H54 (cell line): Measurements from ENCODE around the gene ATAD5.
"Not testable (repeated sequence)": the region's sequence is repeated elsewhere in the genome, so short reads cannot be mapped to it uniquely, and the experiment has no call there.

Experiments
- DNase-seq: peaks from one replicate; pipeline ENCODE4 v3.0.0; 2011; ENCODE audit warnings: low spot score, mixed read lengths; ENCODE audit not compliant: insufficient read length
- FAIRE-seq: peaks from 3 replicates; lab custom pipeline; 2011; peaks lifted over from hg19 to GRCh38; lab: Jason Lieb, UNC
- POLR2A ChIP-seq: IDR thresholded peaks from 2 replicates; pipeline ENCODE4 v1.6.1; 2011; ENCODE audit warnings: low read depth, mild to moderate bottlenecking, low read length

ATAD5 gene

GRCh38 chr17:30930495-30930894, 98.7 kb downstream of the ATAD5 start:
- FAIRE-seq: no peak
- TF ChIP-seq POLR2A: no peak
- DNase-seq: no peak

GRCh38 chr17:30931582-30931981, 99.8 kb downstream of the ATAD5 start:
- not testable (repeated sequence) for FAIRE-seq, DNase-seq

GRCh38 chr17:30933966-30934365, 102.2 kb downstream of the ATAD5 start:
- no peak for TF ChIP-seq POLR2A
- no peak for FAIRE-seq
- no peak for DNase-seq

GRCh38 chr17:30939051-30939689, 107.4 kb downstream of the ATAD5 start:
- FAIRE-seq: no peak

GRCh38 chr17:30942308-30943079, 110.7 kb downstream of the ATAD5 start:
- FAIRE-seq (no peak), DNase-seq (no peak)
- TF ChIP-seq POLR2A: no peak

More at GRCh38 chr17:30939051-30939689, 107.4 kb downstream of the ATAD5 start:
- no peak for TF ChIP-seq POLR2A
- DNase-seq: no peak
